NCI-H2227 treated with DMSO at 0.1 percent for 48 hours (cell line): ENCODE data around the gene FBXO38.

Source experiments
- DNase-seq: peaks from one replicate; lab custom pipeline; 2025; lab: John Stamatoyannopoulos, UW

FBXO38 gene

GRCh38 chr5:148383564-148384379 is at the start of gene FBXO38:
Gene FBXO38, plus strand, starts transcription at chr5:148383958. Its CDS starts 10,819 bp downstream, at chr5:148394777.
- peak; percentile 95 for DNase-seq

- no peak for DNase-seq
Measured at GRCh38 chr5:148335259-148335658, 48.5 kb upstream of the FBXO38 start, which contains the start of gene SPINK9. Gene SPINK9, plus strand, starts transcription at chr5:148335559. Its CDS starts 55 bp downstream, at chr5:148335614.

- DNase-seq = no peak
Measured at GRCh38 chr5:148336704-148337435, 46.9 kb upstream of the FBXO38 start.

- no peak for DNase-seq
Measured at GRCh38 chr5:148342371-148343045, 41.2 kb upstream of the FBXO38 start.

GRCh38 chr5:148343046-148343407 is 40.7 kb upstream of the FBXO38 start:
- no peak for DNase-seq

GRCh38 chr5:148343603-148344487 is 39.9 kb upstream of the FBXO38 start:
- DNase-seq = no peak

GRCh38 chr5:148347706-148348105 is 36.1 kb upstream of the FBXO38 start:
- no peak for DNase-seq

GRCh38 chr5:148352696-148353095 is 31.1 kb upstream of the FBXO38 start:
- no peak for DNase-seq

- DNase-seq = no peak
Measured at GRCh38 chr5:148353634-148354033, 30.1 kb upstream of the FBXO38 start.

- no peak for DNase-seq
Measured at GRCh38 chr5:148364343-148364742, 19.4 kb upstream of the FBXO38 start.

- DNase-seq = no peak
Measured at GRCh38 chr5:148368299-148368698, 15.5 kb upstream of the FBXO38 start.

GRCh38 chr5:148372166-148372725 is 11.5 kb upstream of the FBXO38 start:
- DNase-seq = no peak

- DNase-seq = no peak
Measured at GRCh38 chr5:148372893-148373292, 10.9 kb upstream of the FBXO38 start.

GRCh38 chr5:148374690-148375360 is 8.9 kb upstream of the FBXO38 start:
- peak; percentile 39 for DNase-seq

GRCh38 chr5:148376198-148376597 is 7.6 kb upstream of the FBXO38 start:
- no peak for DNase-seq

GRCh38 chr5:148378670-148379069 is 5.1 kb upstream of the FBXO38 start:
- DNase-seq = no peak

- no peak for DNase-seq
Measured at GRCh38 chr5:148379340-148379739, 4.4 kb upstream of the FBXO38 start.

GRCh38 chr5:148381906-148382305 is 1.9 kb upstream of the FBXO38 start:
- no peak for DNase-seq

GRCh38 chr5:148382961-148383360 is 797 bp upstream of the FBXO38 start:
- no peak for DNase-seq

GRCh38 chr5:148384380-148384737 is 601 bp downstream of the FBXO38 start:
- no peak for DNase-seq

- no peak for DNase-seq
Measured at GRCh38 chr5:148385094-148385493, 1.3 kb downstream of the FBXO38 start.
